Stimulated activated CD4-positive, alpha-beta T cell treated with anti-CD3 and anti-CD28 coated beads, TNF-alpha, amount 100 ng/mL, for 48 hours (primary cell): ENCODE results near the gene SYT4.
"Not testable (repeated sequence)": the region's sequence is repeated elsewhere in the genome, so short reads cannot be mapped to it uniquely, and the experiment has no call there.

ENCODE experiments used
- DNase-seq, 3 donors: peaks; one replicate each; pipeline ENCODE4 v3.0.0-alpha.2; 2020; ENCODE audit warnings: low read depth in 3 of 3

SYT4 gene

GRCh38 chr18:43277164-43277600 lies at the start of gene SYT4:
TSS of gene SYT4 (minus strand) at chr18:43277490. CDS start at chr18:43277281, 209 bp downstream.
- no peak for DNase-seq

GRCh38 chr18:43322132-43322531 lies 44.8 kb upstream of the SYT4 start:
- no peak for DNase-seq

- DNase-seq, result no peak
Observed at GRCh38 chr18:43314941-43315340, 37.7 kb upstream of the SYT4 start.

GRCh38 chr18:43312891-43313290 lies 35.6 kb upstream of the SYT4 start:
- DNase-seq, result no peak

- DNase-seq, result no peak
Observed at GRCh38 chr18:43310239-43310638, 32.9 kb upstream of the SYT4 start.

GRCh38 chr18:43303376-43303775 lies 26.1 kb upstream of the SYT4 start:
- no peak for DNase-seq

GRCh38 chr18:43286187-43286586 lies 8.9 kb upstream of the SYT4 start:
- DNase-seq, result not testable (repeated sequence)

GRCh38 chr18:43283299-43283698 lies 6.0 kb upstream of the SYT4 start:
- no peak for DNase-seq

- DNase-seq, result no peak
Observed at GRCh38 chr18:43279015-43279744, 1.9 kb upstream of the SYT4 start.

GRCh38 chr18:43278355-43278754 lies 1.1 kb upstream of the SYT4 start:
- no peak for DNase-seq

GRCh38 chr18:43276491-43276890 lies 799 bp downstream of the SYT4 start:
- DNase-seq, result no peak

- no peak for DNase-seq
Observed at GRCh38 chr18:43275546-43275945, 1.7 kb downstream of the SYT4 start.

- no peak for DNase-seq
Observed at GRCh38 chr18:43274526-43274925, 2.8 kb downstream of the SYT4 start.

- DNase-seq, result peak in 1 of 3 donors; percentile 6
Observed at GRCh38 chr18:43271593-43272432, 5.5 kb downstream of the SYT4 start.

- no peak for DNase-seq
Observed at GRCh38 chr18:43267818-43268217, 9.5 kb downstream of the SYT4 start.

GRCh38 chr18:43265465-43265864 lies 11.8 kb downstream of the SYT4 start:
- DNase-seq, result no peak

GRCh38 chr18:43248610-43249249 lies 28.6 kb downstream of the SYT4 start:
- no peak for DNase-seq

- no peak for DNase-seq
Observed at GRCh38 chr18:43247944-43248343, 29.3 kb downstream of the SYT4 start.

- DNase-seq, result no peak
Observed at GRCh38 chr18:43238429-43238828, 38.9 kb downstream of the SYT4 start.

- DNase-seq, result no peak
Observed at GRCh38 chr18:43236921-43237320, 40.4 kb downstream of the SYT4 start.

GRCh38 chr18:43234889-43235288 lies 42.4 kb downstream of the SYT4 start:
- DNase-seq, result no peak

GRCh38 chr18:43222501-43222900 lies 54.8 kb downstream of the SYT4 start:
- DNase-seq, result no peak

GRCh38 chr18:43220691-43221090 lies 56.6 kb downstream of the SYT4 start:
- DNase-seq, result no peak
